ENCODE measurements around the gene CTIF. TPM values are rescaled to one million over a fixed set of nuclear protein-coding genes. Genes with fewer than 3 reads are reported as not detected.
"Not testable (repeated sequence)": the region's sequence is repeated elsewhere in the genome, so short reads cannot be mapped to it uniquely, and the experiment has no call there.

CTIF gene
- polyA plus RNA-seq, 4 donors = 14.6 to 30.7 (median 22.6) TPM

DNA sequence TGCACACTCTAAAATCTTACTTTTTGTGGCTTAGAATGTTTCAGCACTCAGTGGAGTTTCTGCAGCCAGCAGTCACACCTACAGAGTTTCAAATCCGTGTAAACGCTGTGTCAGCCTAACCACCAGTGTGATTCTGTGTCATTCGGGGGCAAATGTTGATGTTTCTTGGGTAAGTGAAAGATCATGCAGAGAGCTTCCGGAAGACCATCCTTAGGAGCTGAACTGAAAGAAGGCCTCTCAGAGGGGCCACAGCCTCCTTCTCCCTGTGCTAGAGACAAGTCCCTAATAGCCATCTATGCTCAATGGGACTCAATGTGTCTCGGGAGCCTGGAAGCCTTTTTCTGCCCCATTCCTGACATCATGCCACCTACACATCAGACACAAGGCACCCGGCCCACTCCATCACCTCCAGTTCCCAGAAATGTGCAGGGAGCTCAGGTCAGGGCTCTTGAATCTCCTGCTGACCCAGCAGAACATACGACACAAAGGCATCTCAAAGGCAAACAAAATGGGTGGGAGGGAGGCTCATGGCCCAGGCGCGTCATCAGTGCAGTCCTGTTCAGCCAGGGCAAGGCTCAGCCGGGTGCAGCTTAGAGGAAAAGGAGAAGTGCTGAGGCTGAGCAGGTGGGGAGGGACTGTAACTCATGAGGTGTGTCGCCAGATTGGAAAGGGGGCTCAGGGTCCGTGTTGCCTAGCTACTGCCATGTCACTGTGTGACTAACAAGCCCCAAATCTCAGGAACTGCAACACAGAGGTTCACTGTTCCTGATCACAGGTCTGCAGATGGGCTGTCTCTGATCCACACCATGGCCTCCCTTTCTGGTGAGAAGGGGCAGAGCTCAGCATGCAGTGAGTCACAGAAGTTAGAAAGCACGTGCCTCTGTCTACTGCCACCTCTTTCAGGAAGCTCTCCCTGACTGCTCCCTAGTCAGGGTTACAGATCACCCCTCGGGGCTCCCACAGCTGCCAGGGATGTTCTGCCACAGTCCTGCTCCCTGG lies 329.9 kb downstream of the CTIF start:
- no peak for DNase-seq (ENCODE audit: low read depth in 4 of 4, low spot score in 3 of 4)

DNA sequence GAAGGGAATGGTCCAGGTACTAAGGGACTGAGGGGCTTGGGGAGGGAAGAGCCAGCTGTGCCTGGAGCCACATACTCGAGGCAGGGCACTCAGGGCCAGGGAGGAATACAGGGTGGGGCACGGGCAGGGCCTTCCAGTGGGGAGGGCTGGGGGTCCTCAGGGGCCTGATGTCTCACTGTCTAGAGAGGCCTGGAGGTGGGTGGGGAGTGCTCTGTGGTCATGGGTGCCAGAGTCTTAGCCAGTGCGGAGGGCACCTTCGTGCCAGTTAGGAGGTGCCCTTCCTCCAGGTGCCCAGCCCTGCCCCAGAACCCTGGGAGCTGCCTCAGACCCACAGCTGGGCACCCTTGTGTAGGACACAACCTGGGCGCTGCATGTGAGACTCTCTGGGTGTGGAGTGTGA lies 330.8 kb downstream of the CTIF start:
- no peak for DNase-seq (ENCODE audit: low read depth in 4 of 4, low spot score in 3 of 4)

DNA sequence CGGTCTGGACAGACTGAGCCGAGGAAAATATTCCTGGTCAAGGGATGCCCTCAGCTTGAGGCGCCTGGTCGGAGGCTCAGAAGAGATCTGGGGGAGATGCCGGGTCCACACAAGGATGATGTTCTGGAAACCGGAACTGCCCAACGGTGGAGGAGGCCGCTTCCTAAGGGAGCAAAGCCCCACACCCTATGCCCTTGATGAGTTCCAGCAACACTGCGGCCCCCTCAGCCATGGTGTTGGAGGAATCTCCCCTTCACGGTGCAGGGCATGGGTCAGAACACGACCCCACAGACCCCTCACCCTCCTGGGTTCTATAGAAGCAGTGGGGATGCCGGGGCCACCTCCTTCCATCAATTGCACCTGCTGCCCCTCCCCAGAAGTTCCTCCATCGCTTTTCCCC lies 332.1 kb downstream of the CTIF start:
- not testable (repeated sequence) for DNase-seq (ENCODE audit: low read depth in 4 of 4, low spot score in 3 of 4)

DNA sequence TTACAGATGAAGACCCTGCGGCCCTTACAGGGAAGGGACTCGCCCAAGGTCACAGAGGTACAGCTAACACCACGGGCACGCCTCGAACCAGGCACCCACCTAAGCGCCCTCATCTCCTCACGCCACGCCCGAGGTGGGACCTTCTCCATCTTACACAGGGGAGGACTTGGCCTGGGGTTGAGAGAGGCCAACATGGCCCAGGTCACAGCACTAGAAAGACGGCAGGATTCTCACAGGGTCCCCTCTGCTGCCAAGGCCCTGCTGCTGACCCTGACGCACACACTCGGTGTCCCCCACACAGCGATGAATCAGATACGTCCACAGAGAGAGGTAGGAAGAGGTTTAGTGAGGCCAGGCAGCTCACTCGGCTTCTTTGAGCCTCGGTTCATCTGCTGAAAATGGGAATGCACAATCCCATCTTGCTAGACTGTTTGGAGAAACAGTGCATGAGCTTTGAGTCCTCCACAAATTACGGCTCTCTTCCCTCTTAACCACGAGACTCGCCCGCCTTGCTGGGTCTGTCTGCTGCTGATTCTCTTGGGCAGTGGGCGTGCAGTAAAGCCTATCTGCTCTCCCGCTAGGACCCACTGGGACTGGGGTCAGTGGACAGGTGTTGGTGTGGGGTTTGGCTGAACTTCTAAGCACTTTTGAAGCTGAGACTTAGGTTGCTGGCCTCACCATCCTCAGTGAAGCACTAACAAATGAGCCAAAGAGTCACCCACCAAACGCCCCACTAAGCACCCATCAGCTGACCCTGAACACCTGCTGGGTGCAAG lies 332.7 kb downstream of the CTIF start:
- DNase-seq (ENCODE audit: low read depth in 4 of 4, low spot score in 3 of 4) = no peak

DNA sequence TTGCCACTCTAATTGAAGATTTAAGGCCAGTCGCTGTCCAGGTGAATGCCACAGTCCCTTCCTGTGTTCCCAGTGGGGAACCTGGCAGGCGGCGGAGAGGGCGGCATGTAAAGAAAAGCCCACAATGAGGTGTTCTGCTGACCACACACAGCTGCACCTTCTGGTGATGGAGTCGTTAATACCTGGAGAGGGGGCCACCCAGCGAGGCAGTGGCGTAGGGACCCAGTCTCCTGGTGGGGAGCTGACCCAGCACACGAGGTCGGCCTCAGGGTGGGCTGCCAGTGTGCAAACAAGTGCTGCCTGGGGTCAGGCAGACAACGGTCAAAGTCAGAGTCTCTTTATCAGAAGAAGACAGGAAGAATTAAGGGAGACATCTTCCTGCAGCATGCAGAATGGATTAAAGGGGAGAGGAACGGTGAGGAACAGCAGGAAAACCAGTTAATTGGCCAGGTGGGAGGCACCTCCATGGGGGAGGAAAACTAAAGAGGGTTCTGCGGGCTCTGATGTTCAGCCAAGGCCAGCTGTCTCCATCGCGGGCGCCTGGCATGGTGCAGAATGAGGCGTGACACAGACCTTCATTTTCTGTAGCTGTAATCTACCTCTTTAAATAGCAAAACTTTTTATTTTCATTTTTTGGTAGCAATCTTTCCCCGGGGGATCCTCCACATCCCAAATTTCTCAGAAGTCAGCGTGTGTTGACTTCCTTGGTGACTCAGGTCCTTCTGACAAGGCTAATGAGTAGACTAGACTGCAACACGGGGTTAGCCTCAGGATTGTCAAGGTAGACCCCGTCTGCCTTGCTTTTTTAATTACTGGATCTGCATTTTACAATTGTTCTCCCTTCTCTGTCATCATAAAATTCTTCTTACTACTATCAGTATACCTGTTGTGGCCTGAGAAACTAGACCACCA lies 333.7 kb downstream of the CTIF start:
- DNase-seq (ENCODE audit: low read depth in 4 of 4, low spot score in 3 of 4) = no peak

DNA sequence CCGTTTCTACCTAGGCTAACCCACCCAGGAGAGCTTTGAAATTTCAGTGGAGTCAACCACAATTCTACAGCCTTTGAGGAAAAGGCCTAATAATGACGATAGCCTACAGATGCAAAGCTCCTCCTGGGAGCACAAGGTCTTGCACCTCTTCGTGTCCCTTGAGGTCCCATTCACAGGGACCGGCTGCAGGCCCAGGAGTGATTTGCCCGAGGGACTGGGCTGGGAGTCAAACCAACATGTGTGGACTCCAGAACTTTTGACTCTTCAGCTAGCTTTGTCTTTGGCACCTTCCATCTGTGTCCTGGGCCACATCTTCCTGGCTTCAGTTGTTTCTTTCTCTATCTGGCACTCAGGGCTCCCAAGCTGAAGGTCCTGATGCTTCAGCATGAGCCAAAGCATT lies 335.4 kb downstream of the CTIF start:
- DNase-seq (ENCODE audit: low read depth in 4 of 4, low spot score in 3 of 4) = no peak

DNA sequence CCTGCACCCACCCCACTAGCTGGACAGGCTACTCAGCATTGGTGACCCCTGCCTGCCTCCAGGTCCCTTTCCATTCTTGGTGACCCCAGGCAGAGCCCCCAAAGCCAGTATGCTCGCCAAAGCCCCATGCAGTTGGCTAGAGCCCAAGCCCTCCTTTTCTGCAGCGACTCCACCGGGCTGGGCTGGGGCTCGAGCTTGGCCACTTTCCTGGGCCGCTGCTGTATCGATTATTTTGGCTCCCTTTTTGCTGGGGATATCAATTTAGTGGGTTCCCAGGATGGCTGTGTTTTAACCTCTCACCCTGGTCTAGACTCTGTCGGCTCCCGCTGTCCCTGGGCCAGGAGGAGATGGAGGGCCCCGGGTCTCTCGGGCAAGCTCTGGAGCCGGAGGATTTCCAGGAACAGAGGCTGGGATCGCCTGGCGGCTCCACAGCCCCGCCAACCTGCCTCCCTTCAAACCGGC lies 335.9 kb downstream of the CTIF start:
- DNase-seq (ENCODE audit: low read depth in 4 of 4, low spot score in 3 of 4) = no peak

DNA sequence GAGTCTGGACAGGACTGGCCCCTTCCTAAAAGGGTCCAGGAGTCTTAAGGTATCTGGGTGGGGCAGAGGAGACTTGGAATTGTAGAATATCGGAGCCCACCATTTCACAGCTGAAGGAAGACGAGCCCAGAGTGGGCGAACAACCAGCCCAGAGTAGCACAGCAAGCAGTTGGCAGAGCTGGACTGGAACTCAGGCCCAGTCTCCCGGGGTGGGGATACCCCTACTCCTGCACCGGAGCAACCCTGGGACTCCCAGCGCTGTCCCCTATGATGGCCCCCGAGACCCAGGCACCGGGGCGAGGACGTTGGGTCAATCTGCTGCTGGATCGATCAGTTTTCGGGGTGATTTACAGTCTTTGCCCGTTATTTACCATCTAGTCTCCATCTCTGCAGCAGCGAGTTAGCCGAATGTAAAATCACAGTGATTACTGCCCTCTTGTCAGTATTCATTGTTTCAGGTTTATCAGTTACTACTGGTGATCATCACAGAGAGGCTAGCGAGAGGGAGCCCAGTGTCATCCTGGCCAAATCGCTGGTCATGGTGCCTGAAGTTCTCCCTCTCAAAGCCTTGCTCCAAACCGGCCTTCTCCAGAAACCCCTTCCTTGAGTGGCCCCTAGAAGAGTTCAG lies 336.6 kb downstream of the CTIF start:
- no peak for DNase-seq (ENCODE audit: low read depth in 4 of 4, low spot score in 3 of 4)

DNA sequence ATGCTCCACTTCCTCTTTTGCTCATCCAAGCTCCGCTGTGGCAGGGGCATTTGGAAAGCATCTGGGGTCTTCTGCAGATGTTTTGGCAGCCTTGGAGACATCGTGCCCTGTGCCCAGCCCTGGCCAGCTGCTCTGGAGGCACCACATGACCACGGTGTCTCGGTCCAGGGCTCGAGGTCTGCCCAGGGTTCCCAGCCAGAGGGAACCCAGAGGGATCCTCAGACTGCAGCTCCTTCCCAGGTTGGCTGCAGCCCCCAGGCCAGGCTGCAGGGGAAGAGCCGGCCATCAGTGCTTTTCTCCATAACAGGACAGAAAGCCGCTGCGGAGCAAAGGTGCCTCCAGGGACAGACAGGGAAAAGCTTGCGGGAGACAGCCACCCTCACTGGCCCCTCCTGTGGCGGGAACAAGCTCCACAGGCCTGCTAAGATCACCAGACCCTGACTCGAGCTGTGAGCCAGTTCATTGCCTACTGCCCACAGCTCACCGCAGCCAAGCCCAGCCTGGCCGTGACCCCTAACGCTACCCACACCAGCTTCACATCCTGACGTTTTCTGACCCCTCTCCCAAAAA lies 337.2 kb downstream of the CTIF start:
- DNase-seq (ENCODE audit: low read depth in 4 of 4, low spot score in 3 of 4) = no peak

DNA sequence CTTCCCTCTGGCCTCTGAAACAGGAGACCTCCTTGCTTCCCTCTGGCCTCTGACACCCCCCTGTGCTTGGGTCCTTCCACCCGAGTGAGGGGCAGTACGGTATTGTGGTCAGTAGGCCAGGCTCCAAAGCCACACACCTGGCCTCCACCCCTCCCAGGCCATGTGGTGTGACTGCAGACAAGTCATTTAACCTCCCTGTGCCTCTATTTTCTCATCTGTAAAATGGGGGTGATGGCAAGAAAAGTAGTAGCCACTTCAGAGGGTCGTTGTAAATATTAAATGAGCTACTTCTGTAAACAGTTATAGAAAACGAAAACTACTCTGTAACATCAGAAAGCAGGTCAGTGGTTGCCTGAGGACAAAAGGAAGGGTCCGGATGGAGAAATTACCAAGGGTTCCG lies 337.8 kb downstream of the CTIF start:
- DNase-seq (ENCODE audit: low read depth in 4 of 4, low spot score in 3 of 4) = no peak

DNA sequence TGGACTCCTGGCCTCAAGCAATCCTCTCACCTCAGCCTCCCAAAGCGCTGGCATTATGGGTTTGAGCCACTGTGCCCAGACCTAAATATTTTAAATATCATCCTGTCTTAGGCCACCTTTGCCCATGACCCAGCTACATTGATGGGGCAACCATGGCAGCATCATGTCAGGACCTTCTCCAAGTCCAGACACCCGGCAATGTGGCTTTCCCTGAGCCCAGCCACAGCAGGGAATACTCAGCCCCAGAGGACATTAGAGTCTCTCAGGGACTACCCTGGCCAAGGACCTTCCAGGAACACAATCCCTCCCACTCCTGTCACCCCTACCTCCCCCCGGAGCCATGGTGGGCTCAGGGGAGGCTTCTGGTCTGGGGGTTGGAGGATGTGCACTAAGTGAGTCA lies 339.1 kb downstream of the CTIF start:
- DNase-seq (ENCODE audit: low read depth in 4 of 4, low spot score in 3 of 4) = no peak

DNA sequence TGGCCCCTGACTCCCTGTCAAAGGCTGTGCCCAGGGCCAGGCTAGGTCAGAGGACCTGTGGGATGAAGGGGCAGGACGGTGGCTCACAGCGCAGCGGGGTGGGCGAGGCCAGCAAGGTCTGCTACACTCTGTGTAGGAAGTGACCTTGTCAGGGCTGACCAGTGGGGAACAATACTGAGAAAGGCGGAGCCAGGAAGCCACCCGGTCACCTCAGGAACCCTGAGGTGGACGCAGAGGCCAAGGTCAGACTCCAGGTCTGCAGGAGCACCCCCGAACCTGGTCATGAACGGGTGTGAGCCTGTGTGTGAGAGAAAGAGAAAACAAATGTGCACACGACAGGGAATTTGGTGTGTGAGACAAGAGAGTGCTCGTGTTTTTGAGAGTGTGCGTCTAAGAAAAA lies 339.6 kb downstream of the CTIF start:
- DNase-seq (ENCODE audit: low read depth in 4 of 4, low spot score in 3 of 4) = no peak

DNA sequence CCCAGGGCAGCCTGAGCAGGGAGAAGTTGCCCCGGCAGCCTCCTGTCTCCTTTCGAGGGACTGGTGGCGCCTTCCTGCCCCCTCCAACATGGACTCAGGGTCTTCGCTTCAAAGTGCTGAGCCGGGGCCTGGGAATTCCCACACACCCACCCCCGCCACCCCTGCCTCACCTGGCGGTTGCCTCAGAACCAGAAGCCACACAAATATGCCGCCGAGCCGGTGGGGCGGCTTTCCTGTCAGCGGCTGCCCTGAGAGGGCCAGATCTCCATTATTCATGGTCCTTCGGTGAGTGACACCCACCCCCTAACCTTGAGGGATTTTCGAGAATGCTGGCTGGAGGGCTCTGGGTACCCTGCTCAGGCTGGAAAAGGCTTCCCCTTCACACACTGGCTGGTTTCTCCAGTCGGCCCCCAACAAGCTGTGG lies 340.2 kb downstream of the CTIF start:
- DNase-seq (ENCODE audit: low read depth in 4 of 4, low spot score in 3 of 4) = no peak

DNA sequence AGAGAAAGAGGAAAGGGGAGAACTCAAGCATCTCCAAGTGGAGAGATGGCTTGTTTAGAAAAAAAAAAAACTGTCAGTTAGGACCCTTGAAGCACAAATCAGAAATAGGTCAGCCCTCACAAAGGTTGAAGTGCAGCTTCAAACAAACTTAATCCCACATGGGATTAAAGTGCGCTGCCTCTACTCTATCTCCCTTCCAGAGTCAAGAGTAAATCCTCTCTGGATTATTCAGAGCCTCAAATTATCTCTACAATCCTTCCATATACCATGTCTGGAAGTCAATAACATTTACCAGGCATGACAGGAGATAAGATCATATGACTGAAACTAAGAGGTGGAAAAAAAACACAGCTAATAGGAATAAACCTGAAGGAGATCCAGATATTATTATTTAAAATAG lies 342.1 kb downstream of the CTIF start:
- DNase-seq (ENCODE audit: low read depth in 4 of 4, low spot score in 3 of 4) = no peak

DNA sequence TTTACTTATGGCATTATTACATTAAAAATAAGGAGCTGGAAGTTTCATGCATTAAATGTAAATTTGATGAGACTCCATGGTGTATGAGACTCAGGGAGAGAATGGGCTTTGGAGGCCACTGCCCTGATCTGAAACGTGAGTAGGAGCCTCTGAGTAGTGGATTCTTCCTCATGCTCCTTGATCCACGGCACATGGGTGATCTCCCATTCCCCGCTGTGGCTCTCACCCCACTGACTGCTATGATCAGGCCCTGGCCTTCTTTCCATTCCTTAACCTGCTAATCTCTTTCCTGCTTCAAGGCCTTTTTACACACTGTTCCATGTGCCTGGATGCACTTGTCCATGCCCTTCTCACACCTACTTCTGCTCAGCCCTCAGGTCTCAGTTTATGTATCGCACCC lies 343.5 kb downstream of the CTIF start:
- no peak for DNase-seq (ENCODE audit: low read depth in 4 of 4, low spot score in 3 of 4)

DNA sequence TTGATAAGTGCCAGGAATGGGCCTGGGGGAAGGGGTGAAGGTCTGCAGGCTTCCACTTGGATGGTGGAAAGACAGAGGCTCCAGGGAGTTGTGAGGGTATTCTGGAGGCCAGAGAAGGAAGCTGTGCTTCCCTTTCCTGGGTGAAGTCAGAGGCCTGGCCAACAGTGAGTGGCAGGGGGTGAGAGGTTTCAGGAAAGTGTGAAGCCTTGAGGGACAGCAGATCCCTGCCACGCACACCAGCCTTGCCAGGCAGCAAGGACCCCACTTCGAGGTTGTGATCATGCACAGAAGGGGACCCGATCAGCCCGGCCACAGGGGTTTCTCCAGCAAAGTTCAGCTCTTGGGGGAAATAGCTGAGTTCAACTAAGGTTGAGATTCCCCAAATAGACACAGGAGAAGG lies 345.5 kb downstream of the CTIF start:
- DNase-seq (ENCODE audit: low read depth in 4 of 4, low spot score in 3 of 4) = no peak

DNA sequence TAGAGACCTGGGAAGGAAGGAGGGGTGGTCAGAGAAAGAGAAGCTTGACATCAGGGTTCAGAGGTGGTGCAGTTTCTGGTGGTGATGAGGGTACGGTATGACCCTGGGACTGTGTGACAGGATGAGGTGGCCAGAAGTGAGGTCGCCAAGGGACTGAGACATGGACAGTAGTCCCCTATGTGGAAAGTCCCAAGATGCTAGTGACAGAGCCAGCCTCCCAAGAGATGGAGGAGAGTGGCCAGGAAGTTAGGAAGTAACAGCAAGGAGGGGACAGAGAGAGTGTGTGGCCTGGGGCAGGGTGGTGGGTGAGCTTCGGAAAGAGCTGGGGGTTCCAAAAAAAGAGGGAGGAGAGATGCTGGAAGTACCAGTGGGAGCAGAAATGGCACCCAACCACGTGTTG lies 345.9 kb downstream of the CTIF start:
- no peak for DNase-seq (ENCODE audit: low read depth in 4 of 4, low spot score in 3 of 4)

DNA sequence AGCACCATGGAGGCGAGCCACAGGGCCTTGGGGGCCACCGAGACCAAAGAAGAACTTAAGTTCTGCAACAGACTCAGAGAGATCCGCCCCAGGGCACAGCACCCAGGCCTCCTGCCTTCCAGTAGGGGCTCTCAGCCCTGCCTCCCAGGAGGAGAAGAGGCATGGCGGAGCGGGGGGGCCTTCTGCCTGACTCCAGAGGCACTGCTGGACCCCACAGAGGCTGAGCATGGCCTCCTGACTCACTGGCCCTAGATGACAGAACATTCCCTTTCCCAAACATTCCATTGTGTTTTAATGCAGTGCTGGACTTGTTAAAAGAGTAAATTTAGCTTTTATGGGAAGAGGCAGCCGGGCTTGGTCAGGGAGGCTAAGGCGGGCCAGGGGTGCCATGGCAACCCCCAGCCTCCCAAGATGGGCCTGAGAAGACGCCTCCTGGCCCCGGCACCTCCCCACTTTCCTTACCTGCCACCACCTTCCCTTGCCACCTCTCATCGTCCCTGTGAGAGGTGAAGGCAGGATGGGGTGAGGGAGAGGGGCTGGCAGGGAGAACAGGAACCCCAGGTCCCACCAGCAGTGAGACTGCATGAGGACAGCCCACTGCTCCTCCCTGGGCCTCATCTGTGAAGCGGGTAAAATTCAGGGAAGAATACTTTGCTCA lies 346.6 kb downstream of the CTIF start:
- no peak for DNase-seq (ENCODE audit: low read depth in 4 of 4, low spot score in 3 of 4)

DNA sequence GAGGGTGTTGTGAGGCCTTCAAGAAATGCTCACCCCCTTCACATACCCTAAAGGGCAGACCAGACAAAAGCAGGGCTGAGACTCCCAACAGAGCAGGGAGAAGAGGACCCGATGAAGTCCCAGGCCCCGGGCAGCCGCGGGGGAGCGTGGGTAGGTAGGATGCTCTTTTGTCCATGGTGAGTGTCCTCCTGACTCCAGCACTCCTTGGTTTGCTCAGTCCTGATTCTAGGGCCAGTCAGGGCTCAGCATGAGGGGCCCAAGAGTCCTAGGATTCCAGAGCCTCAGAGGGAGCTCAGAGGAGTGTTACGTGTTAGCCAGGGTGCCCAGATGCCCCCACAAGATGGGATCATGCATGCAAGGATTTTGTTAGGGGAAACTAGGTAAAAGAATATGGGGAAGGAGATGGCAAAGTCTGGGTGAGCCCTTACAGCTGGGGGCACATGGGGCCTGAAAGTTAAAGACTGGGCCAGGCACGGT lies 347.1 kb downstream of the CTIF start:
- no peak for DNase-seq (ENCODE audit: low read depth in 4 of 4, low spot score in 3 of 4)

Data from left renal pelvis (tissue), 4 donors.